Natural killer cell (primary cell): ENCODE results near the gene CD79A. TPM values are rescaled to one million over a fixed set of nuclear protein-coding genes. Genes with fewer than 3 reads are reported as not detected.
A peak's percentile ranks its signal among the peaks of the same experiment; 100 is the strongest.

Source experiments
- ATAC-seq, 3 donors: fragments of 150-1000 bp in 2 of 3; fragments of 200-7000 bp in 1 of 3; cut with Tn5 transposase; 1 replicate in 1 of 3; 2 replicates in 2 of 3; pipeline ENCODE4 v1.10.0; 2021; ENCODE audit warnings: mild to moderate bottlenecking in 2 of 3, moderate library complexity in 2 of 3
- DNase-seq, 2 donors: peaks; one replicate each; pipeline versions ENCODE4 v3.0.0 to v3.0.0-alpha.2; 2013 to 2021; ENCODE audit warnings: mixed read lengths in 1 of 2
- H3K27ac ChIP-seq: one replicate; pipeline ENCODE4 v1.5.1; 2013; ENCODE audit warnings: mild to moderate bottlenecking, low read length
- H3K27me3 ChIP-seq: one replicate; pipeline ENCODE4 v1.6.1; 2013; ENCODE audit warnings: low read length; ENCODE audit not compliant: control insufficient read depth, insufficient read depth
- H3K36me3 ChIP-seq: one replicate; pipeline ENCODE4 v1.6.1; 2013; ENCODE audit warnings: low read length; ENCODE audit not compliant: control insufficient read depth, insufficient read depth
- H3K4me1 ChIP-seq: one replicate; pipeline ENCODE4 v1.6.1; 2013; ENCODE audit warnings: low read length; ENCODE audit not compliant: control insufficient read depth, insufficient read depth
- H3K4me3 ChIP-seq: one replicate; pipeline ENCODE4 v1.5.1; 2013; ENCODE audit warnings: low read length
- H3K9me3 ChIP-seq: one replicate; pipeline ENCODE4 v1.6.1; 2013; ENCODE audit warnings: low read length; ENCODE audit not compliant: control insufficient read depth, insufficient read depth
- H3K27ac Mint-ChIP-seq, 2 donors: one replicate each; pipeline ENCODE4 v1.8.0; 2022; ENCODE audit warnings: mild to moderate bottlenecking in 2 of 2, mixed read lengths in 2 of 2, moderate library complexity in 1 of 2
- H3K27me3 Mint-ChIP-seq, 2 donors: one replicate each; pipeline ENCODE4 v1.8.0; 2022; ENCODE audit warnings: low read depth in 2 of 2, mixed read lengths in 2 of 2
- H3K36me3 Mint-ChIP-seq: one replicate; pipeline ENCODE4 v1.8.0; 2022; ENCODE audit warnings: mixed read lengths
- H3K4me1 Mint-ChIP-seq, 2 donors: one replicate each; pipeline ENCODE4 v1.8.0; 2022; ENCODE audit warnings: mixed read lengths in 2 of 2
- H3K4me3 Mint-ChIP-seq: one replicate; pipeline ENCODE4 v1.8.0; 2022; ENCODE audit warnings: mild to moderate bottlenecking, moderate library complexity, mixed read lengths
- H3K9me3 Mint-ChIP-seq, 2 donors: one replicate each; pipeline ENCODE4 v1.8.0; 2022; ENCODE audit warnings: mixed read lengths in 2 of 2
- CTCF ChIP-seq: fragments of 200-600 bp; IDR thresholded peaks from one replicate; pipeline ENCODE4 v1.8.0; 2022; ENCODE audit warnings: antibody characterized with exemption
- WGBS: methylation state at CpG from one replicate; pipeline ENCODE4 v1.1.7; 2013; ENCODE audit warnings: missing lambda C conversion rate; ENCODE audit not compliant: insufficient coverage; 5-methylcytosine and 5-hydroxymethylcytosine counted together
- intact Hi-C: fragments of 100-400 bp; cut with micrococcal nuclease; formaldehyde crosslinking; loops from one replicate; pipeline ENCODE4 v1.14.2; 2022
- total RNA-seq, 4 donors: library from RNA; stranded (reverse); fragments of 120-200 nt in 1 of 4; gene quantifications; one replicate each; pipeline versions ENCODE4 v1.2.3 to v1.2.4, GENCODE V29; 2013 to 2022

The CD79A gene
- total RNA-seq, 3 donors from 2014 or later (not counting 1 experiment from before 2014, with no cell fraction given): 5.6 to 35.5 (median 6.0) TPM

GRCh38 chr19:41910992-41911888, 34.2 kb downstream of the CD79A start:
- intact Hi-C loops: no loop called here
- no peak for TF ChIP-seq CTCF
- Mint-ChIP-seq H3K27ac (peak overlapping the region; percentile 45 to 84), H3K4me1 (peaks cover 26 to 32% of the 10 kb centered on the region in 2 donors), H3K27me3 (peaks cover 0 to 18% of the 10 kb centered on the region in 2 donors), H3K9me3 (no peaks in the 10 kb centered on the region), H3K36me3 (no peaks in the 10 kb centered on the region), H3K4me3 (peak overlapping the region; percentile 5)
- DNase-seq (peak in 1 of 2 donors; percentile 56), ATAC-seq (no peak)
- Histone ChIP-seq H3K4me3 (no peak overlapping the region), H3K27ac (no peak overlapping the region), H3K27me3 (peaks cover 34% of the 10 kb centered on the region), H3K4me1 (peaks cover 46% of the 10 kb centered on the region), H3K36me3 (peaks cover 16% of the 10 kb centered on the region), H3K9me3 (no peaks in the 10 kb centered on the region)
- WGBS: 70% methylated on average over 13 of the region's 13 CpGs

- ATAC-seq: peak in 1 of 3 donors; percentile 7
- intact Hi-C loops: no loop called here
- peak overlapping the region; percentile 32 for H3K4me3 Mint-ChIP-seq
These were observed 35.0 kb downstream of the CD79A start for GRCh38 chr19:41911889-41912731.

GRCh38 chr19:41912899-41913537, 35.9 kb downstream of the CD79A start:
- Mint-ChIP-seq H3K4me3 (no peak overlapping the region), H3K36me3 (no peaks in the 10 kb centered on the region), H3K27me3 (peaks cover 0 to 18% of the 10 kb centered on the region in 2 donors), H3K4me1 (peaks cover 12 to 26% of the 10 kb centered on the region in 2 donors), H3K27ac (peak overlapping the region in 1 of 2 donors; percentile 58), H3K9me3 (no peaks in the 10 kb centered on the region)
- peak; percentile 29 to 58 (median 42) for ATAC-seq
- Histone ChIP-seq H3K36me3 (peaks cover 1% of the 10 kb centered on the region), H3K27me3 (peaks cover 42% of the 10 kb centered on the region), H3K4me1 (peaks cover 46% of the 10 kb centered on the region), H3K4me3 (no peak overlapping the region), H3K9me3 (no peaks in the 10 kb centered on the region), H3K27ac (no peak overlapping the region)
- no peak for TF ChIP-seq CTCF
- 4% methylated on average over 47 of the region's 51 CpGs for WGBS
- intact Hi-C loops: no loop called here
- peak in 1 of 2 donors; percentile 58 for DNase-seq

More at GRCh38 chr19:41911889-41912731, 35.0 kb downstream of the CD79A start:
- no peak overlapping the region for H3K27ac ChIP-seq
- peak overlapping the region; percentile 45 to 84 for H3K27ac Mint-ChIP-seq
- H3K36me3 ChIP-seq: peaks cover 8% of the 10 kb centered on the region
- peaks cover 18 to 26% of the 10 kb centered on the region in 2 donors for H3K4me1 Mint-ChIP-seq
- H3K36me3 Mint-ChIP-seq: no peaks in the 10 kb centered on the region
- peaks cover 38% of the 10 kb centered on the region for H3K27me3 ChIP-seq
- 33% methylated on average over 27 of the region's 29 CpGs for WGBS
- no peak overlapping the region for H3K4me3 ChIP-seq
- no peaks in the 10 kb centered on the region for H3K9me3 ChIP-seq
- DNase-seq: peak in 1 of 2 donors; percentile 42
- peaks cover 46% of the 10 kb centered on the region for H3K4me1 ChIP-seq
- no peak for TF ChIP-seq CTCF
- peaks cover 0 to 18% of the 10 kb centered on the region in 2 donors for H3K27me3 Mint-ChIP-seq
- H3K9me3 Mint-ChIP-seq: no peaks in the 10 kb centered on the region
